Upper lobe of right lung (tissue), 1 donor: ENCODE data around the gene TTBK2. TPM values are rescaled to one million over a fixed set of nuclear protein-coding genes. Genes with fewer than 3 reads are reported as not detected.

Experiments
- ATAC-seq: fragments of 200-7000 bp; cut with Tn5 transposase; one replicate; pipeline ENCODE4 v1.9.1; 2020; ENCODE audit warnings: mild to moderate bottlenecking, moderate library complexity
- DNase-seq: peaks from one replicate; pipeline ENCODE4 v3.0.0-alpha.2; 2020
- H3K27ac ChIP-seq: fragments of 200-600 bp; one replicate; pipeline ENCODE4 v1.8.0; 2022
- H3K27me3 ChIP-seq: fragments of 200-600 bp; one replicate; pipeline ENCODE4 v1.8.0; 2022; ENCODE audit warnings: mild to moderate bottlenecking
- H3K36me3 ChIP-seq: fragments of 200-600 bp; one replicate; pipeline ENCODE4 v1.8.0; 2022
- H3K4me1 ChIP-seq: fragments of 200-600 bp; one replicate; pipeline ENCODE4 v1.8.0; 2022
- H3K4me3 ChIP-seq: fragments of 200-600 bp; one replicate; pipeline ENCODE4 v1.8.0; 2022; ENCODE audit warnings: mild to moderate bottlenecking
- H3K9me3 ChIP-seq: fragments of 200-600 bp; one replicate; pipeline ENCODE4 v1.8.0; 2022
- CTCF ChIP-seq: fragments of 200-600 bp; IDR thresholded peaks from one replicate; pipeline ENCODE4 v1.8.0; 2022; ENCODE audit warnings: antibody characterized with exemption
- intact Hi-C: fragments of 100-400 bp; cut with DNase I; formaldehyde crosslinking; loops from one replicate; pipeline ENCODE4 v1.11.0; 2022
- total RNA-seq: library from RNA; stranded (reverse); fragmentation: NEBNext Ultra II Directional; extraction: Animal tissue kit (Norgen Biotek cat#: 25700); gene quantifications from one replicate; pipeline ENCODE4 v1.2.1, GENCODE V29; 2021
- donor health status: DM: no; HTN: yes; CAD: no; lungs with severe emphysema.

TTBK2 gene
- total RNA-seq, 1 donor from 2014 or later = 19.1 TPM

GRCh38 chr15:42849836-42850235 is 70.7 kb downstream of the TTBK2 start:
- no peak for ATAC-seq
- Histone ChIP-seq H3K27me3 (no peaks in the 10 kb centered on the region), H3K4me1 (no peaks in the 10 kb centered on the region), H3K36me3 (no peaks in the 10 kb centered on the region), H3K27ac (no peak overlapping the region), H3K4me3 (no peak overlapping the region), H3K9me3 (no peaks in the 10 kb centered on the region)
- no peak for DNase-seq
- intact Hi-C loops = no loop called here
- TF ChIP-seq CTCF = no peak

GRCh38 chr15:42848846-42849245 is 71.7 kb downstream of the TTBK2 start:
- no peak overlapping the region for H3K27ac ChIP-seq
- H3K9me3 ChIP-seq = no peaks in the 10 kb centered on the region
- no peak for ATAC-seq
- no peak overlapping the region for H3K4me3 ChIP-seq
- H3K36me3 ChIP-seq = no peaks in the 10 kb centered on the region
- H3K4me1 ChIP-seq = no peaks in the 10 kb centered on the region
- no peak for TF ChIP-seq CTCF
- intact Hi-C loops = no loop called here
- no peak for DNase-seq
- no peaks in the 10 kb centered on the region for H3K27me3 ChIP-seq

GRCh38 chr15:42846647-42847046 is 73.9 kb downstream of the TTBK2 start:
- no peak overlapping the region for H3K4me3 ChIP-seq
- no peak for TF ChIP-seq CTCF
- no peaks in the 10 kb centered on the region for H3K36me3 ChIP-seq
- H3K9me3 ChIP-seq = no peaks in the 10 kb centered on the region
- no peaks in the 10 kb centered on the region for H3K27me3 ChIP-seq
- intact Hi-C loops = no loop called here
- H3K4me1 ChIP-seq = no peaks in the 10 kb centered on the region
- ATAC-seq (no peak), DNase-seq (no peak)
- H3K27ac ChIP-seq = no peak overlapping the region

- ATAC-seq = no peak
- Histone ChIP-seq H3K27me3 (no peaks in the 10 kb centered on the region), H3K9me3 (no peaks in the 10 kb centered on the region), H3K36me3 (no peaks in the 10 kb centered on the region), H3K27ac (no peak overlapping the region), H3K4me3 (no peak overlapping the region), H3K4me1 (no peaks in the 10 kb centered on the region)
- intact Hi-C loops = no loop called here
- TF ChIP-seq CTCF = no peak
- no peak for DNase-seq
Measured at GRCh38 chr15:42845581-42845980, 75.0 kb downstream of the TTBK2 start.

- DNase-seq (no peak), ATAC-seq (no peak)
- H3K4me1 ChIP-seq = no peaks in the 10 kb centered on the region
- TF ChIP-seq CTCF = no peak
- H3K27me3 ChIP-seq = no peaks in the 10 kb centered on the region
- no peak overlapping the region for H3K27ac ChIP-seq
- peaks cover 8% of the 10 kb centered on the region for H3K36me3 ChIP-seq
- H3K4me3 ChIP-seq = no peak overlapping the region
- intact Hi-C loops = no loop called here
- no peaks in the 10 kb centered on the region for H3K9me3 ChIP-seq
Measured at GRCh38 chr15:42843699-42844098, 76.9 kb downstream of the TTBK2 start.

GRCh38 chr15:42836251-42836650 is 84.3 kb downstream of the TTBK2 start:
- ATAC-seq (no peak), DNase-seq (no peak)
- TF ChIP-seq CTCF = no peak
- Histone ChIP-seq H3K27ac (no peak overlapping the region), H3K36me3 (peaks cover 8% of the 10 kb centered on the region), H3K4me3 (no peak overlapping the region), H3K4me1 (no peaks in the 10 kb centered on the region), H3K27me3 (no peaks in the 10 kb centered on the region), H3K9me3 (no peaks in the 10 kb centered on the region)
- intact Hi-C loops = no loop called here
